CD8-positive, alpha-beta memory T cell (primary cell): ENCODE results near the gene ASB4. TPM values are rescaled to one million over a fixed set of nuclear protein-coding genes. Genes with fewer than 3 reads are reported as not detected.

Experiments
- CTCF ChIA-PET: fragments of 350-600 bp; sonication (Branson Sonifier 250); formaldehyde crosslinking; loops from one replicate; lab custom pipeline; 2021; ENCODE audit warnings: antibody characterized with exemption; lab: Charles Lee
- POLR2A ChIA-PET: fragments of 350-600 bp; sonication (Branson Sonifier 250); formaldehyde crosslinking; loops from one replicate; lab custom pipeline; 2021; ENCODE audit warnings: antibody characterized with exemption; lab: Charles Lee
- DNase-seq, 5 donors: peaks; one replicate each; pipeline versions ENCODE4 v3.0.0 to v3.0.0-alpha.2; 2020 to 2022; ENCODE audit warnings: mixed read lengths in 1 of 5
- H3K27ac ChIP-seq: one replicate; pipeline ENCODE4 v1.7.0; 2013; ENCODE audit warnings: low read depth, mild to moderate bottlenecking, low read length, moderate library complexity
- H3K27me3 ChIP-seq: 2 replicates; pipeline ENCODE4 v1.7.0; 2013; ENCODE audit warnings: low read length, mild to moderate bottlenecking; ENCODE audit not compliant: insufficient read depth, poor library complexity, severe bottlenecking
- H3K36me3 ChIP-seq: 2 replicates; pipeline ENCODE4 v1.7.0; 2013; ENCODE audit warnings: mild to moderate bottlenecking, low read length, moderate library complexity; ENCODE audit not compliant: insufficient read depth
- H3K4me1 ChIP-seq: 2 replicates; pipeline ENCODE4 v1.7.0; 2013; ENCODE audit warnings: mild to moderate bottlenecking, low read length, moderate library complexity; ENCODE audit not compliant: insufficient read depth
- H3K4me3 ChIP-seq: 2 replicates; pipeline ENCODE4 v1.7.0; 2013; ENCODE audit warnings: mild to moderate bottlenecking, low read length
- H3K9me3 ChIP-seq: 2 replicates; pipeline ENCODE4 v1.7.0; 2013; ENCODE audit warnings: mild to moderate bottlenecking, low read length
- H3K27ac Mint-ChIP-seq, 8 donors: one replicate each; pipeline ENCODE4 v1.8.0; 2020 to 2021; ENCODE audit warnings: mixed read lengths in 8 of 8, mild to moderate bottlenecking in 6 of 8, inconsistent platforms in 3 of 8, moderate library complexity in 3 of 8
- H3K27me3 Mint-ChIP-seq, 2 donors: one replicate each; pipeline ENCODE4 v1.8.0; 2020 to 2021; ENCODE audit warnings: mixed read lengths in 2 of 2, mild to moderate bottlenecking in 1 of 2, moderate library complexity in 1 of 2
- H3K36me3 Mint-ChIP-seq, 3 donors: one replicate each; pipeline ENCODE4 v1.8.0; 2020 to 2021; ENCODE audit warnings: mixed read lengths in 3 of 3, inconsistent platforms in 1 of 3, mild to moderate bottlenecking in 1 of 3
- H3K4me1 Mint-ChIP-seq, 3 donors: one replicate each; pipeline ENCODE4 v1.8.0; 2020 to 2021; ENCODE audit warnings: mixed read lengths in 3 of 3, inconsistent platforms in 1 of 3, mild to moderate bottlenecking in 1 of 3
- H3K4me3 Mint-ChIP-seq, 7 donors: one replicate each; pipeline ENCODE4 v1.8.0; 2020 to 2021; ENCODE audit warnings: mixed read lengths in 7 of 7, mild to moderate bottlenecking in 6 of 7, moderate library complexity in 4 of 7, inconsistent platforms in 2 of 7
- H3K9me3 Mint-ChIP-seq, 5 donors: one replicate each; pipeline ENCODE4 v1.8.0; 2020 to 2022; ENCODE audit warnings: mixed read lengths in 5 of 5, mild to moderate bottlenecking in 3 of 5, moderate library complexity in 2 of 5, inconsistent platforms in 1 of 5
- polyA plus RNA-seq: library from polyadenylated mRNA; unstranded; fragments of 300-500 nt; fragmentation: Illumina TruSeq; gene quantifications from one replicate; pipeline ENCODE4 v1.2.3, GENCODE V29; 2021
- total RNA-seq, 2 experiments: library from RNA; stranded (reverse); gene quantifications; one replicate each; pipeline ENCODE4 v1.2.3, GENCODE V29; 2021

ASB4 gene
- total and polyA plus RNA-seq, 3 experiments from 2014 or later, result not detected

- Histone ChIP-seq H3K4me3 (no peak overlapping the region), H3K4me1 (no peaks in the 10 kb centered on the region), H3K27me3 (no peaks in the 10 kb centered on the region), H3K9me3 (no peaks in the 10 kb centered on the region), H3K36me3 (no peaks in the 10 kb centered on the region), H3K27ac (no peak overlapping the region)
- Mint-ChIP-seq H3K9me3 (no peaks in the 10 kb centered on the region), H3K4me3 (no peak overlapping the region), H3K36me3 (no peaks in the 10 kb centered on the region), H3K27ac (no peak overlapping the region), H3K4me1 (no peaks in the 10 kb centered on the region), H3K27me3 (peaks cover 4 to 5% of the 10 kb centered on the region in 2 donors)
- ChIA-PET POLR2A (no interaction called here), CTCF (no interaction called here)
- no peak for DNase-seq
Observed at GRCh38 chr7:95556777-95557176, 71.0 kb downstream of the ASB4 start.

- POLR2A ChIA-PET, result no interaction called here
- no peak overlapping the region for H3K4me3 Mint-ChIP-seq
- peaks cover under 1 to 4% of the 10 kb centered on the region in 2 donors for H3K27me3 Mint-ChIP-seq
Observed at GRCh38 chr7:95558864-95559263, 73.1 kb downstream of the ASB4 start.

GRCh38 chr7:95560674-95561073 lies 74.9 kb downstream of the ASB4 start:
- no peak overlapping the region for H3K27ac ChIP-seq
- H3K4me1 Mint-ChIP-seq, result no peaks in the 10 kb centered on the region
- no peak overlapping the region for H3K27ac Mint-ChIP-seq
- H3K36me3 Mint-ChIP-seq, result no peaks in the 10 kb centered on the region
- no peaks in the 10 kb centered on the region for H3K9me3 Mint-ChIP-seq
- H3K27me3 Mint-ChIP-seq, result peaks cover 0 to 4% of the 10 kb centered on the region in 2 donors
- H3K4me3 ChIP-seq, result no peak overlapping the region
- POLR2A ChIA-PET, result no interaction called here
- no peak overlapping the region for H3K4me3 Mint-ChIP-seq
- H3K27me3 ChIP-seq, result no peaks in the 10 kb centered on the region
- CTCF ChIA-PET, result no interaction called here
- no peak for DNase-seq
- no peaks in the 10 kb centered on the region for H3K4me1 ChIP-seq
- no peaks in the 10 kb centered on the region for H3K36me3 ChIP-seq
- no peaks in the 10 kb centered on the region for H3K9me3 ChIP-seq

More at GRCh38 chr7:95558864-95559263, 73.1 kb downstream of the ASB4 start:
- H3K36me3 Mint-ChIP-seq, result no peaks in the 10 kb centered on the region
- H3K9me3 ChIP-seq, result no peaks in the 10 kb centered on the region
- CTCF ChIA-PET, result no interaction called here
- H3K4me3 ChIP-seq, result no peak overlapping the region
- H3K27ac Mint-ChIP-seq, result no peak overlapping the region
- H3K9me3 Mint-ChIP-seq, result no peaks in the 10 kb centered on the region
- DNase-seq, result no peak
- no peaks in the 10 kb centered on the region for H3K4me1 Mint-ChIP-seq
- no peak overlapping the region for H3K27ac ChIP-seq
- no peaks in the 10 kb centered on the region for H3K36me3 ChIP-seq
- no peaks in the 10 kb centered on the region for H3K27me3 ChIP-seq
- H3K4me1 ChIP-seq, result no peaks in the 10 kb centered on the region

GRCh38 chr7:95569720-95570119 lies 84.0 kb downstream of the ASB4 start:
- H3K36me3 ChIP-seq, result no peaks in the 10 kb centered on the region
- no peaks in the 10 kb centered on the region for H3K27me3 ChIP-seq
- Mint-ChIP-seq H3K27me3 (no peaks in the 10 kb centered on the region), H3K27ac (no peak overlapping the region), H3K4me1 (no peaks in the 10 kb centered on the region), H3K36me3 (no peaks in the 10 kb centered on the region), H3K4me3 (no peak overlapping the region), H3K9me3 (peaks cover 0 to 5% (median 2%) of the 10 kb centered on the region in 5 donors)
- no peaks in the 10 kb centered on the region for H3K9me3 ChIP-seq
- H3K4me3 ChIP-seq, result no peak overlapping the region
- no peaks in the 10 kb centered on the region for H3K4me1 ChIP-seq
- H3K27ac ChIP-seq, result no peak overlapping the region
- ChIA-PET CTCF (no interaction called here), POLR2A (no interaction called here)
- DNase-seq, result no peak

- no peak overlapping the region for H3K27ac ChIP-seq
- Mint-ChIP-seq H3K36me3 (no peaks in the 10 kb centered on the region), H3K27me3 (peaks cover 3 to 11% of the 10 kb centered on the region in 2 donors), H3K9me3 (peaks cover 0 to 5% (median 3%) of the 10 kb centered on the region in 5 donors), H3K4me1 (no peaks in the 10 kb centered on the region), H3K27ac (no peak overlapping the region), H3K4me3 (no peak overlapping the region)
- no peaks in the 10 kb centered on the region for H3K4me1 ChIP-seq
- no peaks in the 10 kb centered on the region for H3K9me3 ChIP-seq
- no peaks in the 10 kb centered on the region for H3K27me3 ChIP-seq
- H3K4me3 ChIP-seq, result no peak overlapping the region
- POLR2A ChIA-PET, result no interaction called here
- no peak for DNase-seq
- CTCF ChIA-PET, result no interaction called here
- no peaks in the 10 kb centered on the region for H3K36me3 ChIP-seq
Observed at GRCh38 chr7:95577137-95577536, 91.4 kb downstream of the ASB4 start.

- H3K27ac Mint-ChIP-seq, result no peak overlapping the region
- no peaks in the 10 kb centered on the region for H3K36me3 Mint-ChIP-seq
Observed at GRCh38 chr7:95578299-95578855, 92.6 kb downstream of the ASB4 start.

GRCh38 chr7:95579318-95579717 lies 93.6 kb downstream of the ASB4 start:
- Mint-ChIP-seq H3K27me3 (peaks cover 4 to 11% of the 10 kb centered on the region in 2 donors), H3K9me3 (peaks cover 0 to 5% (median 0%) of the 10 kb centered on the region in 5 donors), H3K36me3 (no peaks in the 10 kb centered on the region), H3K27ac (no peak overlapping the region), H3K4me3 (no peak overlapping the region), H3K4me1 (no peaks in the 10 kb centered on the region)
- ChIA-PET CTCF (no interaction called here), POLR2A (no interaction called here)
- no peak for DNase-seq
- Histone ChIP-seq H3K4me3 (no peak overlapping the region), H3K4me1 (no peaks in the 10 kb centered on the region), H3K36me3 (no peaks in the 10 kb centered on the region), H3K9me3 (no peaks in the 10 kb centered on the region), H3K27ac (no peak overlapping the region), H3K27me3 (no peaks in the 10 kb centered on the region)

More at GRCh38 chr7:95578299-95578855, 92.6 kb downstream of the ASB4 start:
- no peaks in the 10 kb centered on the region for H3K4me1 Mint-ChIP-seq
- DNase-seq, result no peak
- peaks cover 3 to 11% of the 10 kb centered on the region in 2 donors for H3K27me3 Mint-ChIP-seq
- H3K4me3 Mint-ChIP-seq, result no peak overlapping the region
- Histone ChIP-seq H3K27me3 (no peaks in the 10 kb centered on the region), H3K4me3 (no peak overlapping the region), H3K36me3 (no peaks in the 10 kb centered on the region), H3K27ac (no peak overlapping the region), H3K4me1 (no peaks in the 10 kb centered on the region), H3K9me3 (no peaks in the 10 kb centered on the region)
- ChIA-PET CTCF (no interaction called here), POLR2A (no interaction called here)
- peaks cover 0 to 5% (median 0%) of the 10 kb centered on the region in 5 donors for H3K9me3 Mint-ChIP-seq

- no peak overlapping the region for H3K27ac ChIP-seq
- Mint-ChIP-seq H3K9me3 (no peaks in the 10 kb centered on the region), H3K4me3 (no peak overlapping the region), H3K4me1 (no peaks in the 10 kb centered on the region), H3K27ac (no peak overlapping the region), H3K36me3 (no peaks in the 10 kb centered on the region), H3K27me3 (peaks cover 4 to 6% of the 10 kb centered on the region in 2 donors)
- no peak for DNase-seq
- H3K36me3 ChIP-seq, result no peaks in the 10 kb centered on the region
- no peaks in the 10 kb centered on the region for H3K27me3 ChIP-seq
- no peaks in the 10 kb centered on the region for H3K4me1 ChIP-seq
- CTCF ChIA-PET, result no interaction called here
- POLR2A ChIA-PET, result no interaction called here
- no peaks in the 10 kb centered on the region for H3K9me3 ChIP-seq
- no peak overlapping the region for H3K4me3 ChIP-seq
Observed at GRCh38 chr7:95581467-95581866, 95.7 kb downstream of the ASB4 start.
